Testis (tissue), 2 donors: ENCODE results near the gene FAM107A.

Source experiments
- CTCF ChIP-seq, 3 experiments: fragments of 450-650 bp in 2 of 3; fragments of 200-600 bp in 1 of 3; sonication (generic) in 1 of 3; IDR thresholded peaks; one replicate each; pipeline ENCODE4 v1.5.1; 2016 to 2019; ENCODE audit warnings: antibody characterized with exemption in 3 of 3, mild to moderate bottlenecking in 2 of 3, moderate library complexity in 1 of 3
- POLR2A ChIP-seq: fragments of 450-650 bp; IDR thresholded peaks from one replicate; pipeline ENCODE4 v1.6.1; 2017; ENCODE audit warnings: antibody characterized with exemption, mild to moderate bottlenecking, moderate library complexity

- no peak for TF ChIP-seq CTCF (IDR thresholded peaks at IDR 0.05)
- TF ChIP-seq POLR2A: no peak
These were observed 46.3 kb upstream of the FAM107A start for GRCh38 chr3:58623478-58623877.
